OCI-LY1 (cell line): ENCODE data around the gene ACAN.

ENCODE experiments used
- H2AFZ ChIP-seq: fragments of 200-600 bp; sonication (generic), shearing (Covaris generic); 2 replicates; pipeline ENCODE4 v1.6.0; 2014; ENCODE audit warnings: antibody characterized with exemption, mild to moderate bottlenecking, low read length
- H3F3A ChIP-seq: fragments of 200-600 bp; sonication (generic), shearing (Covaris generic); 2 replicates; pipeline ENCODE4 v1.6.0; 2014; ENCODE audit warnings: mild to moderate bottlenecking, antibody characterized with exemption, low read length, moderate library complexity; ENCODE audit not compliant: insufficient read depth
- H3K27ac ChIP-seq: fragments of 200-600 bp; sonication (generic); 2 replicates; pipeline ENCODE4 v1.5.1; 2014; ENCODE audit warnings: low read length, mixed run types, mild to moderate bottlenecking, low read depth; ENCODE audit not compliant: poor library complexity, severe bottlenecking
- H3K27me3 ChIP-seq: fragments of 200-600 bp; sonication (generic); 2 replicates; pipeline ENCODE4 v1.6.0; 2014; ENCODE audit warnings: antibody characterized with exemption, mild to moderate bottlenecking, low read length, moderate library complexity; ENCODE audit not compliant: insufficient read depth
- H3K36me3 ChIP-seq: fragments of 200-600 bp; sonication (generic); 2 replicates; pipeline ENCODE4 v1.6.1; 2014; ENCODE audit warnings: mild to moderate bottlenecking, antibody characterized with exemption, low read length, moderate library complexity, mixed read lengths; ENCODE audit not compliant: insufficient read depth
- H3K4me1 ChIP-seq: fragments of 200-600 bp; sonication (generic); 2 replicates; pipeline ENCODE4 v1.5.1; 2014; ENCODE audit warnings: mild to moderate bottlenecking, low read length, moderate library complexity; ENCODE audit not compliant: insufficient read depth, severe bottlenecking
- H3K4me2 ChIP-seq: fragments of 200-600 bp; sonication (generic), shearing (Covaris generic); 2 replicates; pipeline ENCODE4 v1.6.1; 2014; ENCODE audit warnings: low read length
- H3K4me3 ChIP-seq: fragments of 200-600 bp; sonication (generic); 2 replicates; pipeline ENCODE4 v1.5.1; 2014; ENCODE audit warnings: low read length, low read depth, mild to moderate bottlenecking, mixed read lengths; ENCODE audit not compliant: poor library complexity, severe bottlenecking
- H3K79me2 ChIP-seq: fragments of 200-600 bp; shearing (Covaris generic); 2 replicates; pipeline ENCODE4 v1.6.1; 2016; ENCODE audit warnings: mixed run types, low read length, mixed read lengths; ENCODE audit not compliant: insufficient read depth
- H3K9ac ChIP-seq: fragments of 200-600 bp; sonication (generic), shearing (Covaris generic); 2 replicates; pipeline ENCODE4 v1.6.1; 2014; ENCODE audit warnings: mild to moderate bottlenecking, low read length, mixed read lengths
- H3K9me2 ChIP-seq: fragments of 200-600 bp; sonication (generic), shearing (Covaris generic); 2 replicates; pipeline ENCODE4 v1.6.1; 2014; ENCODE audit warnings: low read depth, mild to moderate bottlenecking, low read length, mixed read lengths
- H3K9me3 ChIP-seq: fragments of 200-600 bp; shearing (Covaris generic); 2 replicates; pipeline ENCODE4 v1.6.1; 2014; ENCODE audit warnings: low read length, mixed read lengths
- H4K20me1 ChIP-seq: fragments of 200-600 bp; sonication (generic), shearing (Covaris generic); 2 replicates; pipeline ENCODE4 v1.6.0; 2016; ENCODE audit warnings: mild to moderate bottlenecking, low read length; ENCODE audit not compliant: insufficient read depth
- EZH2 ChIP-seq: fragments of 200-600 bp; sonication (generic), shearing (Covaris generic); IDR thresholded peaks from 2 replicates; pipeline ENCODE4 v1.8.0; 2017; ENCODE audit warnings: borderline replicate concordance, mixed run types, mild to moderate bottlenecking, antibody characterized with exemption, low read length, moderate library complexity, mixed read lengths
- TF ChIP-seq, protein P1 (sequence below): fragments of 200-600 bp; sonication (generic), shearing (Covaris generic); IDR thresholded peaks from 2 replicates; pipeline ENCODE4 v1.5.1; 2017; ENCODE audit warnings: mild to moderate bottlenecking, antibody characterized with exemption, low read length, moderate library complexity, mixed read lengths

The ACAN gene

DNA sequence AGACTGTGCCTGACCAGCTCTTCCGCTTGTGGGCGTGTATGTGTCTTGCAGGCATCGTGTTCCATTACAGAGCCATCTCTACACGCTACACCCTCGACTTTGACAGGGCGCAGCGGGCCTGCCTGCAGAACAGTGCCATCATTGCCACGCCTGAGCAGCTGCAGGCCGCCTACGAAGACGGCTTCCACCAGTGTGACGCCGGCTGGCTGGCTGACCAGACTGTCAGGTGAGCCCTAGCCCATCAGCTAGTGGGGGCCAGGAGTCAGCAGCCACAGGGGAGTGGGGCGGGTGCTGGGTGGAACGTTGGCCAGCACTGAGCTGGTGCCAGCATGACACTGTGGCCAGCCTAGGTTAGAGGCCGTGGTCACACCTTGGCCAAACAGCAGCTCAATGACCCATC, 36.7 kb downstream of the ACAN start:
- H3F3A ChIP-seq = no peaks in the 10 kb centered on the region
- no peaks in the 10 kb centered on the region for H3K9me3 ChIP-seq
- no peak overlapping the region for H3K27ac ChIP-seq
- no peaks in the 10 kb centered on the region for H3K4me1 ChIP-seq
- H2AFZ ChIP-seq = no peak overlapping the region
- no peaks in the 10 kb centered on the region for H3K27me3 ChIP-seq
- H3K79me2 ChIP-seq = no peaks in the 10 kb centered on the region
- no peaks in the 10 kb centered on the region for H3K9me2 ChIP-seq
- H3K9ac ChIP-seq = no peak overlapping the region
- TF ChIP-seq, protein P1, sequence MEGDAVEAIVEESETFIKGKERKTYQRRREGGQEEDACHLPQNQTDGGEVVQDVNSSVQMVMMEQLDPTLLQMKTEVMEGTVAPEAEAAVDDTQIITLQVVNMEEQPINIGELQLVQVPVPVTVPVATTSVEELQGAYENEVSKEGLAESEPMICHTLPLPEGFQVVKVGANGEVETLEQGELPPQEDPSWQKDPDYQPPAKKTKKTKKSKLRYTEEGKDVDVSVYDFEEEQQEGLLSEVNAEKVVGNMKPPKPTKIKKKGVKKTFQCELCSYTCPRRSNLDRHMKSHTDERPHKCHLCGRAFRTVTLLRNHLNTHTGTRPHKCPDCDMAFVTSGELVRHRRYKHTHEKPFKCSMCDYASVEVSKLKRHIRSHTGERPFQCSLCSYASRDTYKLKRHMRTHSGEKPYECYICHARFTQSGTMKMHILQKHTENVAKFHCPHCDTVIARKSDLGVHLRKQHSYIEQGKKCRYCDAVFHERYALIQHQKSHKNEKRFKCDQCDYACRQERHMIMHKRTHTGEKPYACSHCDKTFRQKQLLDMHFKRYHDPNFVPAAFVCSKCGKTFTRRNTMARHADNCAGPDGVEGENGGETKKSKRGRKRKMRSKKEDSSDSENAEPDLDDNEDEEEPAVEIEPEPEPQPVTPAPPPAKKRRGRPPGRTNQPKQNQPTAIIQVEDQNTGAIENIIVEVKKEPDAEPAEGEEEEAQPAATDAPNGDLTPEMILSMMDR = no peak
- no peak for TF ChIP-seq EZH2
- H3K36me3 ChIP-seq = no peaks in the 10 kb centered on the region
- H3K4me2 ChIP-seq = no peak overlapping the region
- no peak overlapping the region for H3K4me3 ChIP-seq
- H4K20me1 ChIP-seq = no peaks in the 10 kb centered on the region

DNA sequence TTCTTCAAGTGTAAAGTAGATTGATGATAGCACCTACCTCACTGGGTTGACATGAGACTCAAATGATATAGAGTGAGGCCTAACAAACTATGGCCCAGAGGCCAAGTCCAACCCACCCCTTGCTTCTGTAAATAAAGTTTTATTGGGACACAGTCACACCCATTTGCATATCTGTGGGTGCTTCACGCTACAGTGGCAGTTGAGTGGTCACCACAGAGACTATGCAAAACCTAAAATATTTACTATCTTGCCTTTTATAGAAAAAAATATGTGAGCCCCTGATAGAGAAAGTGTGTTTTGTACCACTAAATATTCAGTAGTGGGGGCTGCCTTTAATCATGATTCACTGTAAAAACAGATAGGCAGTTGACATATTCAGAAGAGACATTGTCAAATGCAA, 38.0 kb downstream of the ACAN start:
- H3K79me2 ChIP-seq = no peaks in the 10 kb centered on the region
- no peak for TF ChIP-seq EZH2
- TF ChIP-seq, protein P1 = no peak
- H3K4me2 ChIP-seq = no peak overlapping the region
- no peaks in the 10 kb centered on the region for H3K4me1 ChIP-seq
- no peak overlapping the region for H3K27ac ChIP-seq
- H3K27me3 ChIP-seq = no peaks in the 10 kb centered on the region
- no peaks in the 10 kb centered on the region for H3K9me3 ChIP-seq
- no peaks in the 10 kb centered on the region for H3K9me2 ChIP-seq
- H3K4me3 ChIP-seq = no peak overlapping the region
- no peaks in the 10 kb centered on the region for H4K20me1 ChIP-seq
- H3K9ac ChIP-seq = no peak overlapping the region
- no peak overlapping the region for H2AFZ ChIP-seq
- H3K36me3 ChIP-seq = no peaks in the 10 kb centered on the region
- no peaks in the 10 kb centered on the region for H3F3A ChIP-seq

DNA sequence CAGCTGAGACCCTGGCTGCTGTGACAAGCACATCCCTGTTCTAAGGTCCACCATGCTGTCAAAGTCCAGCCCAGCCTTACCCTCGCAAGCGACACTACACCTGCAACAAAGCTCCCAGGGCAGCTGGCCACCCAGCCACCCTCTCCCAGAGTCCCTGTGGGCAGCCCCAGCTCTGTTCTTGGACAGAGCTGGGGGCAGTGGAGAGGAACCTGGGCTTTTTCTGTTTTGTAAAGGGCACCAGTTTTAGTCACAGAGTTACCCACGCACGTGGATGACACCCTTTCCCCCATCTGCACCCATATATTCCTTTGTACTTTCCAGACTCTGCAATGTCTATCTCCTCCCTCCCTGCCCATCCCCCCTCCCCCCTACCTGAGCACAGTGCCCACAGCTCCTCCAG, 38.9 kb downstream of the ACAN start:
- Histone ChIP-seq H3K27ac (no peak overlapping the region), H3K9me3 (no peaks in the 10 kb centered on the region), H3K4me2 (no peak overlapping the region)

More for the DNA sequence above, 38.9 kb downstream of the ACAN start:
- no peaks in the 10 kb centered on the region for H3K4me1 ChIP-seq
- no peaks in the 10 kb centered on the region for H3K9me2 ChIP-seq
- no peak overlapping the region for H3K9ac ChIP-seq
- no peaks in the 10 kb centered on the region for H3K27me3 ChIP-seq
- H3F3A ChIP-seq = no peaks in the 10 kb centered on the region
- TF ChIP-seq, protein P1 = no peak
- TF ChIP-seq EZH2 = no peak
- no peaks in the 10 kb centered on the region for H3K79me2 ChIP-seq
- no peaks in the 10 kb centered on the region for H3K36me3 ChIP-seq
- H2AFZ ChIP-seq = no peak overlapping the region
- H3K4me3 ChIP-seq = no peak overlapping the region
- H4K20me1 ChIP-seq = no peaks in the 10 kb centered on the region
